SU-DHL-6 (cell line): ENCODE data around the gene SEMA3B.

ENCODE experiments used
- H2AFZ ChIP-seq: fragments of 200-600 bp; sonication (generic); 2 replicates; pipeline ENCODE4 v1.6.1; 2014; ENCODE audit warnings: low read depth, mild to moderate bottlenecking, moderate library complexity, mixed read lengths, antibody characterized with exemption, low read length; ENCODE audit not compliant: severe bottlenecking
- H3F3A ChIP-seq: fragments of 200-600 bp; shearing (Covaris generic); 2 replicates; pipeline ENCODE4 v1.6.0; 2016; ENCODE audit warnings: antibody characterized with exemption, mild to moderate bottlenecking; ENCODE audit not compliant: insufficient read depth
- H3K27ac ChIP-seq: fragments of 200-600 bp; sonication (generic); 2 replicates; pipeline ENCODE4 v1.5.1; 2016; ENCODE audit warnings: low read depth, mild to moderate bottlenecking, low read length, moderate library complexity, mixed read lengths
- H3K27me3 ChIP-seq: fragments of 200-600 bp; sonication (generic), shearing (Covaris generic); 2 replicates; pipeline ENCODE4 v1.6.0; 2014; ENCODE audit warnings: mild to moderate bottlenecking, low read length
- H3K36me3 ChIP-seq: fragments of 200-600 bp; sonication (generic); 2 replicates; pipeline ENCODE4 v1.6.1; 2014; ENCODE audit warnings: mild to moderate bottlenecking, low read length, mixed read lengths
- H3K4me2 ChIP-seq: fragments of 300-600, 200-600 bp; shearing (Covaris generic), sonication (generic); 2 replicates; pipeline ENCODE4 v1.6.0; 2014; ENCODE audit warnings: low read length, low read depth, mild to moderate bottlenecking; ENCODE audit not compliant: poor library complexity, severe bottlenecking
- H3K4me3 ChIP-seq: fragments of 200-600 bp; sonication (generic); 2 replicates; pipeline ENCODE4 v1.5.1; 2014; ENCODE audit warnings: antibody characterized with exemption, low read length, mild to moderate bottlenecking, mixed read lengths; ENCODE audit not compliant: insufficient read depth, poor library complexity, severe bottlenecking
- H3K79me2 ChIP-seq: fragments of 200-600 bp; sonication (generic); 2 replicates; pipeline ENCODE4 v1.6.1; 2014; ENCODE audit warnings: mild to moderate bottlenecking, low read length, moderate library complexity; ENCODE audit not compliant: insufficient read depth
- H3K9ac ChIP-seq: fragments of 200-600 bp; sonication (generic); 2 replicates; pipeline ENCODE4 v1.7.0; 2014; ENCODE audit warnings: mild to moderate bottlenecking, low read length
- H3K9me2 ChIP-seq: fragments of 200-600 bp; sonication (generic); replicated peaks from 2 replicates; pipeline ENCODE4 v1.6.1; 2014; ENCODE audit warnings: low read length; ENCODE audit not compliant: insufficient read depth
- H3K9me3 ChIP-seq: fragments of 200-600 bp; sonication (generic); 2 replicates; pipeline ENCODE4 v1.6.1; 2014; ENCODE audit warnings: low read length, mixed read lengths; ENCODE audit not compliant: insufficient read depth
- H4K20me1 ChIP-seq: fragments of 200-600 bp; sonication (generic); 2 replicates; pipeline ENCODE4 v1.6.1; 2014; ENCODE audit warnings: low read depth, mild to moderate bottlenecking, antibody characterized with exemption, low read length, moderate library complexity, mixed read lengths
- CTCF ChIP-seq: fragments of 200-600 bp; sonication (generic); IDR thresholded peaks from one replicate; pipeline ENCODE4 v1.5.1; 2017; ENCODE audit warnings: antibody characterized with exemption, mild to moderate bottlenecking, low read length, moderate library complexity; ENCODE audit not compliant: insufficient read depth, poor library complexity, severe bottlenecking
- EZH2phosphoT487 ChIP-seq: fragments of 200-600 bp; sonication (generic), shearing (Covaris generic); conservative IDR thresholded peaks from 2 replicates; pipeline ENCODE4 v1.6.1; 2018; ENCODE audit warnings: mild to moderate bottlenecking, antibody characterized with exemption, low read length, moderate library complexity, mixed read lengths

SEMA3B gene

GRCh38 chr3:50231581-50231980, 37.4 kb upstream of the SEMA3B start:
- TF ChIP-seq CTCF = no peak
- TF ChIP-seq EZH2phosphoT487 = no peak
- H4K20me1 ChIP-seq = no peaks in the 10 kb centered on the region
- no peak overlapping the region for H2AFZ ChIP-seq
- no peaks in the 10 kb centered on the region for H3K9me2 ChIP-seq
- no peaks in the 10 kb centered on the region for H3K27me3 ChIP-seq
- no peak overlapping the region for H3K4me2 ChIP-seq
- no peak overlapping the region for H3K9ac ChIP-seq
- no peaks in the 10 kb centered on the region for H3K36me3 ChIP-seq
- peaks cover 5% of the 10 kb centered on the region for H3K79me2 ChIP-seq
- no peaks in the 10 kb centered on the region for H3K9me3 ChIP-seq
- no peak overlapping the region for H3K4me3 ChIP-seq
- no peaks in the 10 kb centered on the region for H3F3A ChIP-seq
- no peak overlapping the region for H3K27ac ChIP-seq

GRCh38 chr3:50232303-50232702, 36.6 kb upstream of the SEMA3B start:
- Histone ChIP-seq H3K9me3 (no peaks in the 10 kb centered on the region), H3K79me2 (peaks cover 12% of the 10 kb centered on the region), H3K27ac (no peak overlapping the region), H3K9ac (no peak overlapping the region), H3K36me3 (no peaks in the 10 kb centered on the region), H2AFZ (no peak overlapping the region), H3F3A (no peaks in the 10 kb centered on the region), H3K4me3 (no peak overlapping the region), H4K20me1 (no peaks in the 10 kb centered on the region), H3K27me3 (no peaks in the 10 kb centered on the region), H3K9me2 (no peaks in the 10 kb centered on the region), H3K4me2 (no peak overlapping the region)
- TF ChIP-seq CTCF (no peak), EZH2phosphoT487 (no peak)

DNA sequence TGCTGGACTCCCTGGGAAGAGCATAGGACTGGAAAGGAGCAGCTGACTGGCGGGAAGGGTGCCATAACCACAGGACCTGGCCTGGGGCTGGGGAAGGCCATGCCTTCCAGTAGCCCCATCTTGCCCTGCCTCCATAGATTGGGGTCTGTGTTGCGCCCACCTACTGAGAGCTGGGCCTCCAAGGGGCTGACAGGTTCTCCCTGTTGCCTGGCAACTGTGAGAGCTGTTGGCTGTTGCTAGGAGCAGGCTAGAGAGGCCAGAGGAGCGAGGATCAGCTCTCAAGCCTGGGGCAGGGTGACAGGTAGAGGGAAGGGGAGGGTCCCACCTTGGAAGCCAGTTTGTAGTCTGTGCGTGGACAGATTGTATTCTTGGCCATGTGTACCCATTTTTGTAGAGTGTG, 35.8 kb upstream of the SEMA3B start:
- H3K79me2 ChIP-seq = peaks cover 20% of the 10 kb centered on the region
- H3K9ac ChIP-seq = no peak overlapping the region
- no peaks in the 10 kb centered on the region for H3F3A ChIP-seq
- H3K27me3 ChIP-seq = no peaks in the 10 kb centered on the region
- no peaks in the 10 kb centered on the region for H3K9me3 ChIP-seq
- no peaks in the 10 kb centered on the region for H4K20me1 ChIP-seq
- no peak overlapping the region for H3K4me3 ChIP-seq
- H2AFZ ChIP-seq = no peak overlapping the region
- TF ChIP-seq EZH2phosphoT487 (no peak), CTCF (no peak)
- no peak overlapping the region for H3K27ac ChIP-seq
- H3K9me2 ChIP-seq = no peaks in the 10 kb centered on the region
- H3K36me3 ChIP-seq = no peaks in the 10 kb centered on the region
- no peak overlapping the region for H3K4me2 ChIP-seq
